H1 (cell line): ENCODE data around the gene TCIRG1. TPM values are rescaled to one million over a fixed set of nuclear protein-coding genes. Genes with fewer than 3 reads are reported as not detected.

Source experiments
- CTCF ChIA-PET: fragments of 300-600 bp; sonication (Branson Sonifier 250); formaldehyde crosslinking; loops from one replicate; lab custom pipeline; 2021; ENCODE audit not compliant: partially characterized antibody; lab: Charles Lee
- POLR2A ChIA-PET: fragments of 300-600 bp; sonication (Branson Sonifier 250); formaldehyde crosslinking; loops from one replicate; lab custom pipeline; 2021; ENCODE audit warnings: inconsistent platforms; ENCODE audit not compliant: partially characterized antibody; lab: Charles Lee
- DNase-seq, 2 experiments: peaks; one replicate each; pipeline versions ENCODE4 v3.0.0 to v3.0.0-alpha.2; 2010 to 2022; ENCODE audit warnings: low spot score in 2 of 2, low read depth in 1 of 2, mixed read lengths in 1 of 2
- FAIRE-seq: peaks from 2 replicates; lab custom pipeline; 2011; peaks lifted over from hg19 to GRCh38; lab: Jason Lieb, UNC
- H2AFZ ChIP-seq: 2 replicates; pipeline ENCODE4 v1.8.1; 2012; ENCODE audit warnings: low read length, inconsistent platforms
- H2AK5ac ChIP-seq: 2 replicates; pipeline ENCODE4 v1.6.1; 2013; ENCODE audit warnings: low read depth, low read length
- H2BK120ac ChIP-seq: replicated peaks from 2 replicates; pipeline ENCODE3; 2013; ENCODE audit warnings: low read depth, low read length, inconsistent platforms
- H2BK12ac ChIP-seq: 2 replicates; pipeline ENCODE4 v1.6.1; 2013; ENCODE audit warnings: low read depth, low read length
- H2BK15ac ChIP-seq: 2 replicates; pipeline ENCODE4 v1.6.1; 2013; ENCODE audit warnings: low read length
- H2BK20ac ChIP-seq: 2 replicates; pipeline ENCODE4 v1.6.1; 2013; ENCODE audit warnings: low read length
- H2BK5ac ChIP-seq: 2 replicates; pipeline ENCODE4 v1.6.1; 2013; ENCODE audit warnings: low read depth, low read length
- H3K14ac ChIP-seq: 2 replicates; pipeline ENCODE4 v1.6.1; 2013; ENCODE audit warnings: inconsistent platforms; ENCODE audit not compliant: insufficient read length
- H3K18ac ChIP-seq: 2 replicates; pipeline ENCODE4 v1.6.1; 2013; ENCODE audit warnings: low read length; ENCODE audit errors: extremely low read depth
- H3K23ac ChIP-seq: 2 replicates; pipeline ENCODE4 v1.6.1; 2013; ENCODE audit warnings: inconsistent platforms; ENCODE audit not compliant: insufficient read length
- H3K23me2 ChIP-seq: 2 replicates; pipeline ENCODE4 v1.6.1; 2013; ENCODE audit warnings: low read depth, low read length
- H3K27ac ChIP-seq: 2 replicates; pipeline ENCODE4 v1.6.1; 2011; ENCODE audit warnings: low read depth, low read length, inconsistent platforms
- H3K27me3 ChIP-seq, 4 experiments: replicated peaks in 1 of 4; 1 replicate in 1 of 4; 2 replicates in 3 of 4; pipeline versions ENCODE4 v1.6.1 to v1.8.1; 2011 to 2013; ENCODE audit warnings: low read length in 3 of 4, mild to moderate bottlenecking in 3 of 4, inconsistent platforms in 2 of 4, mixed read lengths in 2 of 4, moderate library complexity in 1 of 4; ENCODE audit not compliant: control insufficient read depth in 3 of 4, insufficient read depth in 3 of 4; ENCODE audit errors: extremely low read depth in 1 of 4
- H3K36me3 ChIP-seq, 4 experiments: 2 replicates each; pipeline versions ENCODE4 v1.6.1 to v1.8.1; 2011 to 2013; ENCODE audit warnings: mild to moderate bottlenecking in 4 of 4, low read length in 3 of 4, moderate library complexity in 2 of 4, control low read depth in 1 of 4, inconsistent platforms in 1 of 4; ENCODE audit not compliant: insufficient read depth in 4 of 4, control insufficient read depth in 2 of 4
- H3K4ac ChIP-seq: replicated peaks from 2 replicates; pipeline ENCODE3; 2013; ENCODE audit warnings: low read length, low read depth, mixed read lengths, inconsistent platforms; ENCODE audit not compliant: insufficient read length
- H3K4me1 ChIP-seq, 4 experiments: replicated peaks in 1 of 4; 1 replicate in 1 of 4; 2 replicates in 3 of 4; pipeline versions ENCODE4 v1.6.1 to v1.8.1; 2011 to 2013; ENCODE audit warnings: low read length in 3 of 4, inconsistent platforms in 2 of 4, mixed read lengths in 1 of 4; ENCODE audit not compliant: insufficient read depth in 4 of 4, control insufficient read depth in 3 of 4
- H3K4me2 ChIP-seq, 2 experiments: 2 replicates each; pipeline versions ENCODE4 v1.6.1 to v1.8.1; 2011 to 2013; ENCODE audit warnings: low read depth in 2 of 2, low read length in 2 of 2, control low read depth in 1 of 2, inconsistent platforms in 1 of 2, mild to moderate bottlenecking in 1 of 2; ENCODE audit not compliant: insufficient read depth in 1 of 2
- H3K4me3 ChIP-seq, 4 experiments: fragments of 200-600, 300-600 bp in 1 of 4; sonication (generic), shearing (Covaris generic), sonication (Bioruptor Twin) in 1 of 4; 2 replicates each; pipeline versions ENCODE4 v1.5.1 to v1.8.1; 2011 to 2016; ENCODE audit warnings: low read length in 4 of 4, low read depth in 3 of 4, control low read depth in 2 of 4, inconsistent platforms in 2 of 4, mild to moderate bottlenecking in 2 of 4, mixed read lengths in 1 of 4, moderate library complexity in 1 of 4; ENCODE audit not compliant: insufficient read depth in 2 of 4; ENCODE audit errors: extremely low read depth in 1 of 4
- H3K56ac ChIP-seq: replicated peaks from 2 replicates; pipeline ENCODE3; 2013; ENCODE audit warnings: low read depth, mild to moderate bottlenecking, mixed read lengths, low read length, inconsistent platforms; ENCODE audit not compliant: insufficient read length
- H3K79me1 ChIP-seq: 2 replicates; pipeline ENCODE4 v1.6.1; 2013; ENCODE audit warnings: low read depth, low read length, control low read depth
- H3K79me2 ChIP-seq, 2 experiments: 2 replicates each; pipeline versions ENCODE4 v1.6.1 to v1.8.1; 2012 to 2013; ENCODE audit warnings: low read length in 2 of 2, mild to moderate bottlenecking in 2 of 2, inconsistent platforms in 1 of 2; ENCODE audit not compliant: insufficient read depth in 2 of 2, control insufficient read depth in 1 of 2
- H3K9ac ChIP-seq, 4 experiments: replicated peaks in 1 of 4; 1 replicate in 1 of 4; 2 replicates in 3 of 4; pipeline versions ENCODE4 v1.6.1 to v1.8.1; 2011 to 2013; ENCODE audit warnings: low read depth in 3 of 4, low read length in 3 of 4, control low read depth in 2 of 4, mild to moderate bottlenecking in 2 of 4, moderate library complexity in 2 of 4, inconsistent platforms in 1 of 4; ENCODE audit errors: extremely low read depth in 1 of 4
- H3K9me3 ChIP-seq, 2 experiments: 2 replicates each; pipeline versions ENCODE4 v1.6.1 to v1.8.1; 2012 to 2013; ENCODE audit warnings: mild to moderate bottlenecking in 2 of 2, moderate library complexity in 2 of 2, control low read depth in 1 of 2, inconsistent platforms in 1 of 2, low read depth in 1 of 2, low read length in 1 of 2, mixed read lengths in 1 of 2; ENCODE audit not compliant: insufficient read depth in 2 of 2
- H4K20me1 ChIP-seq, 2 experiments: replicated peaks in 1 of 2; 2 replicates each; pipeline versions ENCODE3 to v1.8.1; 2011 to 2013; ENCODE audit warnings: inconsistent platforms in 2 of 2, low read length in 2 of 2, mild to moderate bottlenecking in 1 of 2; ENCODE audit not compliant: insufficient read depth in 2 of 2, control insufficient read depth in 1 of 2
- H4K5ac ChIP-seq: 2 replicates; pipeline ENCODE4 v1.6.1; 2013; ENCODE audit warnings: low read length, low read depth, mixed read lengths, inconsistent platforms; ENCODE audit not compliant: insufficient read length
- H4K8ac ChIP-seq: 2 replicates; pipeline ENCODE4 v1.8.0; 2013; ENCODE audit warnings: mild to moderate bottlenecking, moderate library complexity, low read length, inconsistent platforms; ENCODE audit not compliant: insufficient read depth; ENCODE audit errors: extremely low read depth
- H4K91ac ChIP-seq: replicated peaks from 2 replicates; pipeline ENCODE3; 2013; ENCODE audit warnings: low read length, mixed read lengths, inconsistent platforms; ENCODE audit not compliant: insufficient read length
- KDM1A ChIP-seq: fragments of 200-600, 300-600 bp; sonication (generic); IDR thresholded peaks from 2 replicates; pipeline ENCODE4 v1.7.1; 2016; ENCODE audit warnings: mild to moderate bottlenecking, low read length, borderline replicate concordance
- SIN3A ChIP-seq, 2 experiments: IDR thresholded peaks in 1 of 2; conservative IDR thresholded peaks in 1 of 2; 2 replicates each; pipeline ENCODE4 v1.6.1; 2011 to 2012; ENCODE audit warnings: low read length in 2 of 2, improper control_type of control experiment in 1 of 2, low read depth in 1 of 2, mild to moderate bottlenecking in 1 of 2
- WGBS, 2 experiments: shearing (Covaris generic) in 1 of 2; methylation state at CpG; one replicate each; pipeline versions ENCODE4 v1.1.6 to v1.1.7; 2013 to 2015; ENCODE audit warnings: low lambda C conversion rate in 2 of 2, mixed read lengths in 2 of 2, inconsistent platforms in 1 of 2, low coverage in 1 of 2, missing lambda C conversion rate in 1 of 2; ENCODE audit not compliant: insufficient replicate concordance in 2 of 2, insufficient coverage in 1 of 2, insufficient read length in 1 of 2; ENCODE audit errors: extremely low coverage in 1 of 2, missing lambda C conversion rate in 1 of 2; 5-methylcytosine and 5-hydroxymethylcytosine counted together
- polyA plus RNA-seq, 7 experiments: library from polyadenylated mRNA; depleted of rRNA in 3 of 7; stranded (reverse) in 5 of 7; unstranded in 2 of 7; fragments of >200 nt in 5 of 7; fragments of 200-250 nt in 2 of 7; gene quantifications; 1 replicate in 5 of 7; 2 replicates in 1 of 7; 4 replicates in 1 of 7; pipeline versions ENCODE4 v1.2.1 to v1.2.3, GENCODE V29; 2011 to 2013; ENCODE audit warnings: missing spikeins in 2 of 7, mixed read lengths in 2 of 7
- total RNA-seq: library from RNA; stranded (reverse); fragmentation: NEBNext Ultra II Directional; extraction: Animal tissue kit (Norgen Biotek cat#: 25700); gene quantifications from 2 replicates; pipeline ENCODE4 v1.2.1, GENCODE V29; 2021

Gene TCIRG1
- total and polyA plus RNA-seq, 2 of the 8 experiments (the other 6 are each of a cell fraction or from before 2014, with no cell fraction given), result 25.3 to 39.6 TPM

GRCh38 chr11:68016161-68016903 lies 22.5 kb upstream of the TCIRG1 start:
- no peak overlapping the region for H2BK15ac ChIP-seq
- no peak for DNase-seq
- no peaks in the 10 kb centered on the region for H4K20me1 ChIP-seq
- no peaks in the 10 kb centered on the region for H3K79me1 ChIP-seq
- ChIA-PET POLR2A (interaction anchor here (1.4 kb wide), 1 partner anchor 8 kb away, joined by 4 read pairs; no protein-coding TSS in a partner anchor), CTCF (no interaction called here)
- H3K9ac ChIP-seq, result no peak overlapping the region
- no peak overlapping the region for H2BK5ac ChIP-seq
- no peak overlapping the region for H3K14ac ChIP-seq
- H3K27me3 ChIP-seq, result no peaks in the 10 kb centered on the region
- no peak overlapping the region for H2AK5ac ChIP-seq
- no peaks in the 10 kb centered on the region for H3K9me3 ChIP-seq
- no peak overlapping the region for H2BK120ac ChIP-seq
- H4K5ac ChIP-seq, result no peak overlapping the region
- no peaks in the 10 kb centered on the region for H3K23me2 ChIP-seq
- H2BK20ac ChIP-seq, result no peak overlapping the region
- TF ChIP-seq SIN3A (conservative IDR thresholded peaks at IDR 0.05 in 1 of 2, IDR thresholded peaks at IDR 0.05 in 1 of 2; ENCODE audit: low read depth in 1 of 2, low read length in 2 of 2) (no peak), KDM1A (peak; percentile 36; the same call in 1 of the 2 replicates)
- no peak for FAIRE-seq
- no peak overlapping the region for H3K4me3 ChIP-seq
- no peaks in the 10 kb centered on the region for H3K79me2 ChIP-seq
- no peak overlapping the region for H3K23ac ChIP-seq
- 92% methylated on average over 13 of the region's 13 CpGs; no CpG with 5 or more reads in 1 of the 2 experiments for WGBS, 2 experiments
- H4K91ac ChIP-seq, result no peak overlapping the region
- no peak overlapping the region for H2BK12ac ChIP-seq
- H3K4me1 ChIP-seq, result peaks cover 0 to 12% (median 4%) of the 10 kb centered on the region in 4 experiments; a peak in 4 of 7 replicates
- H3K4me2 ChIP-seq, result no peak overlapping the region
- H3K27ac ChIP-seq, result no peak overlapping the region
- no peak overlapping the region for H2AFZ ChIP-seq
- H3K18ac ChIP-seq, result no peak overlapping the region
- H3K4ac ChIP-seq, result no peak overlapping the region
- no peak overlapping the region for H3K56ac ChIP-seq
- H4K8ac ChIP-seq, result peak overlapping the region; percentile 18; the same call in 1 of the 2 replicates
- no peaks in the 10 kb centered on the region for H3K36me3 ChIP-seq
